HEK293 (cell line): ENCODE data around the gene COA8.
A peak's percentile ranks its signal among the peaks of the same experiment; 100 is the strongest.

Experiments used
- CTCF ChIA-PET: fragments of 350-600 bp; formaldehyde crosslinking; extraction: SDS; loops from one replicate; lab custom pipeline; 2021; ENCODE audit warnings: antibody characterized with exemption; lab: Yijun Ruan, JAX
- POLR2A ChIA-PET: fragments of 300-600 bp; formaldehyde crosslinking; extraction: SDS; loops from one replicate; lab custom pipeline; 2020; ENCODE audit warnings: antibody characterized with exemption, inconsistent platforms; lab: Yijun Ruan, JAX
- H3K27ac ChIP-seq: fragments of 200-500 bp; sonication (Bioruptor generic); 2 replicates; pipeline ENCODE4 v1.5.1; 2014; ENCODE audit warnings: low read depth, low read length, control low read depth, inconsistent platforms; ENCODE audit errors: extremely low read depth
- H3K36me3 ChIP-seq, 2 experiments: fragments of 200-500 bp in 1 of 2; sonication (Bioruptor generic) in 1 of 2; 1 replicate in 1 of 2; 2 replicates in 1 of 2; pipeline ENCODE4 v1.5.1; 2014 to 2017; ENCODE audit warnings: inconsistent platforms in 2 of 2, low read length in 2 of 2; ENCODE audit not compliant: control insufficient read depth in 2 of 2, insufficient read depth in 1 of 2
- H3K4me1 ChIP-seq: fragments of 200-500 bp; sonication (Bioruptor generic); 2 replicates; pipeline ENCODE4 v1.5.1; 2014; ENCODE audit warnings: mild to moderate bottlenecking, low read length, inconsistent platforms; ENCODE audit not compliant: control insufficient read depth, insufficient read depth
- H3K4me3 ChIP-seq: 2 replicates; pipeline ENCODE4 v1.5.1; 2011; ENCODE audit warnings: low read depth, mild to moderate bottlenecking, control low read depth, low read length, moderate library complexity
- H3K9me3 ChIP-seq: fragments of 200-500 bp; sonication (Bioruptor generic); 2 replicates; pipeline ENCODE4 v1.5.1; 2014; ENCODE audit warnings: low read depth, low read length, inconsistent platforms; ENCODE audit not compliant: control insufficient read depth, insufficient read depth
- TSHZ1 ChIP-seq: fragments of 450-650 bp; formaldehyde crosslinking; IDR thresholded peaks from 2 replicates; pipeline ENCODE4 v1.5.1; 2016; ENCODE audit warnings: missing biosample characterization, missing genetic modification characterization, borderline replicate concordance
- ZBTB6 ChIP-seq: fragments of 450-650 bp; formaldehyde crosslinking; IDR thresholded peaks from 2 replicates; pipeline ENCODE4 v1.5.1; 2017; ENCODE audit warnings: missing biosample characterization, missing genetic modification characterization
- ZNF174 ChIP-seq: fragments of 450-650 bp; formaldehyde crosslinking; IDR thresholded peaks from 2 replicates; pipeline ENCODE4 v1.5.0; 2017; ENCODE audit warnings: missing biosample characterization, mild to moderate bottlenecking, missing genetic modification characterization
- ZNF416 ChIP-seq: fragments of 450-650 bp; formaldehyde crosslinking; IDR thresholded peaks from 2 replicates; pipeline ENCODE4 v1.5.1; 2016; ENCODE audit warnings: missing biosample characterization, missing genetic modification characterization
- ZNF433 ChIP-seq: fragments of 450-650 bp; formaldehyde crosslinking; IDR thresholded peaks from 2 replicates; pipeline ENCODE4 v1.5.1; 2016; ENCODE audit warnings: missing biosample characterization, missing genetic modification characterization, low read depth
- ZNF600 ChIP-seq: fragments of 450-650 bp; formaldehyde crosslinking; IDR thresholded peaks from 2 replicates; pipeline ENCODE4 v1.5.1; 2016; ENCODE audit warnings: missing biosample characterization, missing genetic modification characterization
- ZNF677 ChIP-seq: fragments of 450-650 bp; IDR thresholded peaks from 2 replicates; pipeline ENCODE4 v1.5.0; 2018; ENCODE audit warnings: missing biosample characterization, mild to moderate bottlenecking, missing genetic modification characterization, moderate library complexity
- TF ChIP-seq, protein P1 (sequence below): fragments of 450-650 bp; formaldehyde crosslinking; IDR thresholded peaks from 2 replicates; pipeline ENCODE4 v1.5.1; 2016; ENCODE audit warnings: missing biosample characterization, missing genetic modification characterization
- TF ChIP-seq, protein P2 (sequence below): fragments of 450-650 bp; formaldehyde crosslinking; IDR thresholded peaks from 2 replicates; pipeline ENCODE4 v1.5.1; 2016; ENCODE audit warnings: missing biosample characterization, missing genetic modification characterization
- TF ChIP-seq, protein P3 (sequence below): fragments of 450-650 bp; formaldehyde crosslinking; IDR thresholded peaks from 2 replicates; pipeline ENCODE4 v1.5.1; 2016; ENCODE audit warnings: missing biosample characterization, missing genetic modification characterization

COA8 gene

GRCh38 chr14:103630364-103631108 is 67.8 kb downstream of the COA8 start:
- Histone ChIP-seq H3K36me3 (peaks cover 3 to 10% of the 10 kb centered on the region in 2 experiments; a peak in 2 of 3 replicates), H3K4me1 (peaks cover 3% of the 10 kb centered on the region), H3K27ac (no peak overlapping the region), H3K9me3 (no peaks in the 10 kb centered on the region), H3K4me3 (peak overlapping the region; percentile 94)
- ChIA-PET POLR2A (interaction anchor here (0.6 kb wide), 1 partner anchor 46 kb away, joined by 3 read pairs; no protein-coding TSS in a partner anchor), CTCF (no interaction called here)
- no peak for TF ChIP-seq ZBTB6 (tag by site-specific recombination)
- TF ChIP-seq, protein P1, sequence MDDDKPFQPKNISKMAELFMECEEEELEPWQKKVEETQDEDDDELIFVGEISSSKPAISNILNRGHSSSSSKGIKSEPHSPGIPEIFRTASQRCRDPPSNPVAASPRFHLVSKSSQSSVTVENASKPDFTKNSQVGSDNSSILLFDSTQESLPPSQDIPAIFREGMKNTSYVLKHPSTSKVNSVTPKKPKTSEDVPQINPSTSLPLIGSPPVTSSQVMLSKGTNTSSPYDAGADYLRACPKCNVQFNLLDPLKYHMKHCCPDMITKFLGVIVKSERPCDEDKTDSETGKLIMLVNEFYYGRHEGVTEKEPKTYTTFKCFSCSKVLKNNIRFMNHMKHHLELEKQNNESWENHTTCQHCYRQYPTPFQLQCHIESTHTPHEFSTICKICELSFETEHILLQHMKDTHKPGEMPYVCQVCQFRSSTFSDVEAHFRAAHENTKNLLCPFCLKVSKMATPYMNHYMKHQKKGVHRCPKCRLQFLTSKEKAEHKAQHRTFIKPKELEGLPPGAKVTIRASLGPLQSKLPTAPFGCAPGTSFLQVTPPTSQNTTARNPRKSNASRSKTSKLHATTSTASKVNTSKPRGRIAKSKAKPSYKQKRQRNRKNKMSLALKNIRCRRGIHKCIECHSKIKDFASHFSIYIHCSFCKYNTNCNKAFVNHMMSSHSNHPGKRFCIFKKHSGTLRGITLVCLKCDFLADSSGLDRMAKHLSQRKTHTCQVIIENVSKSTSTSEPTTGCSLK = no peak
- TF ChIP-seq, protein P2, sequence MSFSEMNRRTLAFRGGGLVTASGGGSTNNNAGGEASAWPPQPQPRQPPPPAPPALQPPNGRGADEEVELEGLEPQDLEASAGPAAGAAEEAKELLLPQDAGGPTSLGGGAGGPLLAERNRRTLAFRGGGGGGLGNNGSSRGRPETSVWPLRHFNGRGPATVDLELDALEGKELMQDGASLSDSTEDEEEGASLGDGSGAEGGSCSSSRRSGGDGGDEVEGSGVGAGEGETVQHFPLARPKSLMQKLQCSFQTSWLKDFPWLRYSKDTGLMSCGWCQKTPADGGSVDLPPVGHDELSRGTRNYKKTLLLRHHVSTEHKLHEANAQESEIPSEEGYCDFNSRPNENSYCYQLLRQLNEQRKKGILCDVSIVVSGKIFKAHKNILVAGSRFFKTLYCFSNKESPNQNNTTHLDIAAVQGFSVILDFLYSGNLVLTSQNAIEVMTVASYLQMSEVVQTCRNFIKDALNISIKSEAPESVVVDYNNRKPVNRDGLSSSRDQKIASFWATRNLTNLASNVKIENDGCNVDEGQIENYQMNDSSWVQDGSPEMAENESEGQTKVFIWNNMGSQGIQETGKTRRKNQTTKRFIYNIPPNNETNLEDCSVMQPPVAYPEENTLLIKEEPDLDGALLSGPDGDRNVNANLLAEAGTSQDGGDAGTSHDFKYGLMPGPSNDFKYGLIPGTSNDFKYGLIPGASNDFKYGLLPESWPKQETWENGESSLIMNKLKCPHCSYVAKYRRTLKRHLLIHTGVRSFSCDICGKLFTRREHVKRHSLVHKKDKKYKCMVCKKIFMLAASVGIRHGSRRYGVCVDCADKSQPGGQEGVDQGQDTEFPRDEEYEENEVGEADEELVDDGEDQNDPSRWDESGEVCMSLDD (tag by site-specific recombination) = no peak
- no peak for TF ChIP-seq TSHZ1 (tag by site-specific recombination)
- peak; percentile 57; the same call in 1 of the 2 replicates for TF ChIP-seq ZNF600 (tag by site-specific recombination)
- no peak for TF ChIP-seq ZNF677 (tag by site-specific recombination)
- no peak for TF ChIP-seq ZNF174 (tag by site-specific recombination)
- TF ChIP-seq, protein P3, sequence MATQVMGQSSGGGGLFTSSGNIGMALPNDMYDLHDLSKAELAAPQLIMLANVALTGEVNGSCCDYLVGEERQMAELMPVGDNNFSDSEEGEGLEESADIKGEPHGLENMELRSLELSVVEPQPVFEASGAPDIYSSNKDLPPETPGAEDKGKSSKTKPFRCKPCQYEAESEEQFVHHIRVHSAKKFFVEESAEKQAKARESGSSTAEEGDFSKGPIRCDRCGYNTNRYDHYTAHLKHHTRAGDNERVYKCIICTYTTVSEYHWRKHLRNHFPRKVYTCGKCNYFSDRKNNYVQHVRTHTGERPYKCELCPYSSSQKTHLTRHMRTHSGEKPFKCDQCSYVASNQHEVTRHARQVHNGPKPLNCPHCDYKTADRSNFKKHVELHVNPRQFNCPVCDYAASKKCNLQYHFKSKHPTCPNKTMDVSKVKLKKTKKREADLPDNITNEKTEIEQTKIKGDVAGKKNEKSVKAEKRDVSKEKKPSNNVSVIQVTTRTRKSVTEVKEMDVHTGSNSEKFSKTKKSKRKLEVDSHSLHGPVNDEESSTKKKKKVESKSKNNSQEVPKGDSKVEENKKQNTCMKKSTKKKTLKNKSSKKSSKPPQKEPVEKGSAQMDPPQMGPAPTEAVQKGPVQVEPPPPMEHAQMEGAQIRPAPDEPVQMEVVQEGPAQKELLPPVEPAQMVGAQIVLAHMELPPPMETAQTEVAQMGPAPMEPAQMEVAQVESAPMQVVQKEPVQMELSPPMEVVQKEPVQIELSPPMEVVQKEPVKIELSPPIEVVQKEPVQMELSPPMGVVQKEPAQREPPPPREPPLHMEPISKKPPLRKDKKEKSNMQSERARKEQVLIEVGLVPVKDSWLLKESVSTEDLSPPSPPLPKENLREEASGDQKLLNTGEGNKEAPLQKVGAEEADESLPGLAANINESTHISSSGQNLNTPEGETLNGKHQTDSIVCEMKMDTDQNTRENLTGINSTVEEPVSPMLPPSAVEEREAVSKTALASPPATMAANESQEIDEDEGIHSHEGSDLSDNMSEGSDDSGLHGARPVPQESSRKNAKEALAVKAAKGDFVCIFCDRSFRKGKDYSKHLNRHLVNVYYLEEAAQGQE (tag by site-specific recombination) = peak; percentile 89
- TF ChIP-seq ZNF433 = peak; percentile 45; the same call in 1 of the 2 replicates
- no peak for TF ChIP-seq ZNF416 (tag by site-specific recombination)
